Thyroid gland (tissue), 4 donors: ENCODE data around the gene WNT3A. TPM values are rescaled to one million over a fixed set of nuclear protein-coding genes. Genes with fewer than 3 reads are reported as not detected.

Experiments used
- DNase-seq, 2 donors: peaks; one replicate each; pipeline ENCODE4 v3.0.0-alpha.2; 2019
- H3K27ac ChIP-seq, 3 donors: fragments of 200-600 bp; sonication (generic); 1 replicate in 2 of 3; 2 replicates in 1 of 3; pipeline ENCODE4 v1.5.1; 2016 to 2019; ENCODE audit warnings: mild to moderate bottlenecking in 1 of 3, moderate library complexity in 1 of 3
- H3K27me3 ChIP-seq: fragments of 200-600 bp; sonication (generic); one replicate; pipeline ENCODE4 v1.5.1; 2019
- H3K36me3 ChIP-seq, 2 donors: fragments of 200-600 bp; sonication (generic); one replicate each; pipeline ENCODE4 v1.5.1; 2016 to 2019
- H3K4me1 ChIP-seq, 2 donors: fragments of 200-600 bp; sonication (generic); one replicate each; pipeline ENCODE4 v1.5.1; 2017 to 2019
- H3K4me3 ChIP-seq, 3 donors: fragments of 200-600 bp; sonication (generic); replicated peaks in 1 of 3; 1 replicate in 2 of 3; 2 replicates in 1 of 3; pipeline ENCODE4 v1.5.1; 2016; ENCODE audit warnings: mild to moderate bottlenecking in 1 of 3
- H3K9me3 ChIP-seq: fragments of 200-600 bp; sonication (generic); one replicate; pipeline ENCODE4 v1.5.1; 2017
- CTCF ChIP-seq, 6 experiments: fragments of 200-600 bp in 3 of 6; fragments of 450-650 bp in 3 of 6; sonication (generic) in 3 of 6; IDR thresholded peaks; one replicate each; pipeline ENCODE4 v1.5.1; 2016 to 2019; ENCODE audit warnings: antibody characterized with exemption in 6 of 6, mild to moderate bottlenecking in 2 of 6, inconsistent platforms in 1 of 6, moderate library complexity in 1 of 6
- POLR2A ChIP-seq, 2 donors: fragments of 450-650 bp; IDR thresholded peaks; one replicate each; pipeline ENCODE4 v1.6.1; 2017; ENCODE audit warnings: antibody characterized with exemption in 2 of 2, mild to moderate bottlenecking in 2 of 2, moderate library complexity in 1 of 2
- WGBS, 2 donors: methylation state at CpG; one replicate each; pipeline ENCODE4 v1.1.5; 2017; 5-methylcytosine and 5-hydroxymethylcytosine counted together
- intact Hi-C: fragments of 100-400 bp; cut with DNase I; formaldehyde crosslinking; loops from one replicate; pipeline ENCODE4 v1.15.1; 2023
- total RNA-seq, 4 donors: library from RNA; depleted of rRNA; stranded (reverse); fragments of >200 nt; gene quantifications; one replicate each; pipeline ENCODE4 v1.2.3, GENCODE V29; 2016

Gene WNT3A
- total RNA-seq, 4 donors from 2014 or later: not detected

GRCh38 chr1:228037401-228038386, 30.9 kb downstream of the WNT3A start:
- DNase-seq: no peak
- H3K4me3 ChIP-seq: no peak overlapping the region
- peaks cover 0 to 6% of the 10 kb centered on the region in 2 donors for H3K4me1 ChIP-seq
- no peak overlapping the region for H3K27ac ChIP-seq
- TF ChIP-seq CTCF (IDR thresholded peaks at IDR 0.05) (no peak), POLR2A (IDR thresholded peaks at IDR 0.05) (no peak)
- intact Hi-C loops: no loop called here
- no peaks in the 10 kb centered on the region for H3K36me3 ChIP-seq
- H3K27me3 ChIP-seq: no peaks in the 10 kb centered on the region
- 28 to 29% methylated on average over 32 to 37 of the region's 80 CpGs for WGBS, 2 donors
- no peaks in the 10 kb centered on the region for H3K9me3 ChIP-seq

GRCh38 chr1:228038387-228039005, 31.7 kb downstream of the WNT3A start:
- H3K4me3 ChIP-seq: no peak overlapping the region
- WGBS, 2 donors: 91 to 93% methylated on average over 6 of the region's 11 CpGs
- H3K27ac ChIP-seq: no peak overlapping the region
- DNase-seq: no peak
- intact Hi-C loops: no loop called here
- no peaks in the 10 kb centered on the region for H3K27me3 ChIP-seq
- no peaks in the 10 kb centered on the region for H3K36me3 ChIP-seq
- H3K9me3 ChIP-seq: no peaks in the 10 kb centered on the region
- peaks cover 0 to 6% of the 10 kb centered on the region in 2 donors for H3K4me1 ChIP-seq
- TF ChIP-seq CTCF (IDR thresholded peaks at IDR 0.05) (no peak), POLR2A (IDR thresholded peaks at IDR 0.05) (no peak)

- intact Hi-C loops: no loop called here
- TF ChIP-seq POLR2A (IDR thresholded peaks at IDR 0.05) (no peak), CTCF (IDR thresholded peaks at IDR 0.05) (no peak)
- 82 to 92% methylated on average over 2 to 7 of the region's 8 CpGs for WGBS, 2 donors
- H3K9me3 ChIP-seq: no peaks in the 10 kb centered on the region
- H3K36me3 ChIP-seq: no peaks in the 10 kb centered on the region
- no peak overlapping the region for H3K27ac ChIP-seq
- H3K4me1 ChIP-seq: peaks cover 6 to 8% of the 10 kb centered on the region in 2 donors
- no peaks in the 10 kb centered on the region for H3K27me3 ChIP-seq
- no peak overlapping the region for H3K4me3 ChIP-seq
- no peak for DNase-seq
Measured at GRCh38 chr1:228039006-228039903, 32.5 kb downstream of the WNT3A start.

- peaks cover 8 to 13% of the 10 kb centered on the region in 2 donors for H3K4me1 ChIP-seq
- WGBS, 2 donors: 80% methylated on average over 1 to 3 of the region's 3 CpGs
- TF ChIP-seq CTCF (IDR thresholded peaks at IDR 0.05): no peak
- TF ChIP-seq POLR2A (IDR thresholded peaks at IDR 0.05): no peak
- H3K4me3 ChIP-seq: no peak overlapping the region
- no peak for DNase-seq
- no peak overlapping the region for H3K27ac ChIP-seq
- intact Hi-C loops: no loop called here
- H3K27me3 ChIP-seq: no peaks in the 10 kb centered on the region
- H3K36me3 ChIP-seq: no peaks in the 10 kb centered on the region
- H3K9me3 ChIP-seq: no peaks in the 10 kb centered on the region
Measured at GRCh38 chr1:228039986-228040385, 33.2 kb downstream of the WNT3A start.
